C4-2B (cell line): ENCODE measurements around the gene TOR4A.

ENCODE experiments used
- H3K27ac ChIP-seq: fragments of 450-650 bp; 2 replicates; pipeline ENCODE4 v1.5.1; 2017
- ZFX ChIP-seq: fragments of 450-650 bp; IDR thresholded peaks from 2 replicates; pipeline ENCODE4 v1.6.1; 2017
- TF ChIP-seq, protein P1 (sequence below): fragments of 450-650 bp; conservative IDR thresholded peaks from 2 replicates; pipeline ENCODE4 v1.5.1; 2017; ENCODE audit warnings: mild to moderate bottlenecking

TOR4A gene

DNA sequence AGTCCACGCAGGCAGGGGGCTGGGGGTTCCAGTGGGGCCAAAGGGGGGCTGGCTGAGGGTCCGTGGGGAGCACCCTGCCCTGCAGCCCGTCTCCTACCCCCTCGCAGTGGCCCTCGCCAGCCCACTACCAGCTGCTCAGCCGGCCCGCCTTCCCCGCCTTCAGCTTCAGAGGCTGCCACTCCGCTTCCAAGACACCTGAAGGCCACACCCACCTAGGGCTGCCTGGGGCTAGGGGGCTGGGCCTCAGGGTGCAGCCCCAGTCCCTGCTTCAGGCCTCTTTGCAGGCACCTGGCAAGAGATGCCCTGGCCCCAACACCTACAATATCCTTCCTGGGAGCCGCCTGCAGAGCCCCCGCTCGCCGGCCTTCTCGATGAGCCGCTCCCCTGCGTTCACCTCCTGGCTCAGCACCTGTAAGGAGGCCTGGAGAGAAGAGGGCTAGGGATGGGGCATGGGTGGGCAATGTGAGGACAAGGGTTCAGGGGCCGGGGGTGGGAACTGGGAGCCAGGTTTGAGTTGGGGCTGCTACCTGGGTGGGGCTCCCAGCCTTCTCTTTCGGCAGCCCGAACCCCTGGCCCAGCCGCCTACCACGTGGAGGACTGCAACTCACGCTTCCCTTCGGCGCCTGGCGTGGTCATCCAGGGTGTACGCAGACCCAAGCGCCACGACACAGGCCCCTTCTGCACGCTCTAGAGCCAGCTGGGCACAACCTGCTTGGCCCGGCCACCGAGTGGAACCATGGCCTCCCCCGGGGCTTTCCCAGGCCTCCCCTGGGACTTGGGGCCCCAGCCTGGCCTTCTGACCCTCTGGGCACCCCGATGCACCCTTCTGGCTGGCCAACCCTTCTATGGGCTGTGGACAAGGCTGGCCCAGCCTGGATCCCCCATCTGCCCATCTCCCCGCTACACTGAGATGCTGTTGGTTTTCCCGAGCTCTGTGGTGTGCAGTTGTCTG is 24.7 kb upstream of the TOR4A start:
- TF ChIP-seq ZFX: no peak
- TF ChIP-seq, protein P1, sequence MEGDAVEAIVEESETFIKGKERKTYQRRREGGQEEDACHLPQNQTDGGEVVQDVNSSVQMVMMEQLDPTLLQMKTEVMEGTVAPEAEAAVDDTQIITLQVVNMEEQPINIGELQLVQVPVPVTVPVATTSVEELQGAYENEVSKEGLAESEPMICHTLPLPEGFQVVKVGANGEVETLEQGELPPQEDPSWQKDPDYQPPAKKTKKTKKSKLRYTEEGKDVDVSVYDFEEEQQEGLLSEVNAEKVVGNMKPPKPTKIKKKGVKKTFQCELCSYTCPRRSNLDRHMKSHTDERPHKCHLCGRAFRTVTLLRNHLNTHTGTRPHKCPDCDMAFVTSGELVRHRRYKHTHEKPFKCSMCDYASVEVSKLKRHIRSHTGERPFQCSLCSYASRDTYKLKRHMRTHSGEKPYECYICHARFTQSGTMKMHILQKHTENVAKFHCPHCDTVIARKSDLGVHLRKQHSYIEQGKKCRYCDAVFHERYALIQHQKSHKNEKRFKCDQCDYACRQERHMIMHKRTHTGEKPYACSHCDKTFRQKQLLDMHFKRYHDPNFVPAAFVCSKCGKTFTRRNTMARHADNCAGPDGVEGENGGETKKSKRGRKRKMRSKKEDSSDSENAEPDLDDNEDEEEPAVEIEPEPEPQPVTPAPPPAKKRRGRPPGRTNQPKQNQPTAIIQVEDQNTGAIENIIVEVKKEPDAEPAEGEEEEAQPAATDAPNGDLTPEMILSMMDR: no peak
- H3K27ac ChIP-seq: no peak overlapping the region

DNA sequence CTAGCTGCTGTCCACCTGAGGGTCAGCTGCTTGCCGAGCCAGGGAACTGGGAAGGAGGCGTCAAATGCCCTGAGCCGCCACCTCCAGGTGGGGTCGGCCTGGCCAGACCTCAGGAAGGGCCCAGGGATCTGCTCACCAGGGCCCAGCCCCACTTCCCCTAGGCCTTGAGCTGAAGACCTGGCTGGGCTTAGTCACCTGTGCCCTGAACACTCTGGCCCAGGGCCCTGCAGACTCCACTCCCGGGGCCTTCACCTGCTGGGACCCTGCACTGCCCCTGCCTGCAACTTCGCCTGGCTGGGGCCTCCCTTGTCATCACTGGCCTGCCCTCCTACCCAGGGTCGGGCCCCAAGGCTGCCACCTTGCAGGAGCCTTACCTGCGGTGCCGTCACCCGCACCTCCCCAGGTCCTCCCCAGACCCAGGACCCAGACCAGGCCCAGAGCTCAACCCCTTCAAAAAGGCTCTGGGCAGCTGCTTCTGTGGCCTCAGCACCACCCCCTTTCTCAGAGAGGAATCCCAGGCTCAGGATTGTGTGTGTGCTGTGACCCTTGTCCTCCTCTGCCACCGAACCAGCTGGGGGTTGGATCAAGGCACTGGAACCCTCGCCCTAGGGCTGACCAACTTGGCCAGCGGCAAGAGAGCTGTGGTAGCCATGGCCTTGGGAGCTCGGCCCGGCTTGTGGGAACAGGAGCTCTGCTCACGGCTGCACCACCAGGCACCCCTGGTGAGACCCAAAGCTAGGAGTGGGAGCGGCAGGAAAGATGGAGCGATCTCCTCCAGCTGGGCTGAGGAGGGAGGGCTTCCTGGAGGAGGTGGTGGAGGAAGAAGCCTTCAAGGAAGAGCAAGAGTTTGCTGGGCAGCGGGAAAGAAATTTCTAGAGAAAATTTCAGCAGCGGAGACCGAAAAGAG is 23.6 kb upstream of the TOR4A start:
- TF ChIP-seq, protein P1: no peak
- TF ChIP-seq ZFX: no peak
- H3K27ac ChIP-seq: peak overlapping the region; percentile 90

DNA sequence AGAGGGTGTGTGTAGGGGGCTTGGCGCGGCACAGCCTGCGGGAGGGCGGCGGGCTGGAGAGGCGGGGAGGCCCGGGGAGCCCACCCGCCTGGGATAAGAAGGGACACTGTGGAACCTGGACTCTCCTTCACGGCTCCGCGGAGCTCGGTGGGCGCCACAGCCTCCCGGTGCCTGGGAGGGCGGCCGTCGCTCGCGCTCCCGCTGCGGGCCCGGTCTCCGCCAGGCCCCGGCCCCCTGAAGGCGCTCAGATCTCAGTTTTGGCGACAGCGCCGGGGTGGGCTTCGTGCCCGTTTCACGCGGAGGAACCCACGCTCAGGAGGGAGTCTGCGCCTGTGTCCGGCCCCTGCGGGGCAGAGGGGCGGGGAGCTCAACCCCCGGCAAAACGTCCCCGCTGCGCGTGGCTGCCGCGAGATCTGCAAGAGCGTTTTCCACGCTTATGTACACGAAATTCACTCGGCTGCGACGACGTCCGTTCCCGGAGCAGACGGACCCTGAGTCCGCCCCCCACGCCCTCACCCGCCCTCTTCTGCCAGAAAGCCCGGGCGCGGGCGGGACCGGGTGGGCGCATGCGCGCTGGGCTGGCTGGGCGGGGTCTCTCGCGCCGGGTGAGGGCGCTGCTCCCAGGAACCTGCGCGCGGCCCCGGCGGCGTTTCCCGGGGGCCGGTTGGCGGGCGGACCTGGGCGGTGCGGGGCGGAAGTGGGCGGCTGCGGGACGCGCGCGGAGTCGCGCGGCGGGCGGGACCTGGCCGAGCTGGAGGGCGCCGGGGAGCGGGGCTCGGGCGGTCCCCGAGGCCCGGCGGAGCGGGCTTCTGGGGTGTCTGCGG is 22.7 kb upstream of the TOR4A start, which contains the start of gene NELFB:
TSS of gene NELFB (plus strand) at position 704 of the 824 bp plus-strand sequence.
- TF ChIP-seq ZFX: no peak
- TF ChIP-seq, protein P1: no peak
- H3K27ac ChIP-seq: peak within 1 kb of the TSS; percentile 90

DNA sequence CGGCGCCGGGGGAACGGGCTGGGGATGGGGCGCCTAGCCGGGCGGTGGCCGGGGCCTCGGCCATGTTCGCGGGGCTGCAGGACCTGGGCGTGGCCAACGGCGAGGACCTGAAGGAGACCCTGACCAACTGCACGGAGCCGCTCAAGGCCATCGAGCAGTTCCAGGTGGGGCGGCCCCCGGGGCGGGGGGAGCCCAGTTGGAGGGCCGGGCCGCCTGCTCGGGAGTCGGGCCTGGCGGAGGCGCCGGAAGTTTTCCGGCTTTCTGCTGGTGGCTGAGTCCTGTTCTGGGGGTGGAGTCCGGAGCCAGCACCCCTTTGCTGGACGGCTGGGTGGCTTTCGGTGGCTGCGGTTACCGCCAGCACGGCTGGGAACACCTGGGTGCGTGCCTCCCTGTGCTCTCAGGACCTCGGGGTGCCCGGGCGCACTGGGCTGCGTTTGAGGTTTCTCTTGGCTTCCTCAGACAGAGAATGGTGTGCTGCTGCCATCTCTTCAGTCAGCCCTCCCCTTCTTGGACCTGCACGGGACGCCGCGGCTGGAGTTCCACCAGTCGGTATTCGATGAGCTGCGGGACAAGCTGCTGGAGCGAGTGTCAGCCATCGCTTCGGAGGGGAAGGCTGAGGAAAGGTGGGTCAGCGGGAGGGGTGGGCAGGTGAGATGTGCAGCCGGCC is 21.9 kb upstream of the TOR4A start:
- TF ChIP-seq, protein P1: no peak
- TF ChIP-seq ZFX: peak; percentile 82; the same call in 1 of the 2 replicates
- peak overlapping the region; percentile 90 for H3K27ac ChIP-seq

DNA sequence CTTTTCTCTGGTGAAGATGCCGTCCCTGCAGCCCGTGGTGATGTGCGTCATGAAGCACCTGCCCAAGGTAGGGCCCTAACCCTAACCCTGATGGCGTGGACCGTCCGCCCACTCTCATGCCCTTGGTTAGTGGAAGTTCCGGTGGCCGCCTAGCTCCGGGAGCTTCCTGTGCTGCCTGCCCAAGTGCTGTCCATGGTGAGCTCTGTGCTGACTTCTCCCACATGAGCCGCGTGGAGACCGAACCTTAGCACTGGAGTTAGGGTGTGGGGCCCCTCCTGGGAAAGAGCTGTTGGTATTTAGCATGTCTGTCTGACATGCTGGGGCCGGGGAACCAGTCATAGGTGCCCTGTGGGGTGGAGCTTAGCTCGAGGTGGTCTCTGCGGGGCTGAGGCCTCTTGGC is 21.2 kb upstream of the TOR4A start:
- H3K27ac ChIP-seq: peak overlapping the region; percentile 90
- TF ChIP-seq ZFX: no peak
- TF ChIP-seq, protein P1: no peak

DNA sequence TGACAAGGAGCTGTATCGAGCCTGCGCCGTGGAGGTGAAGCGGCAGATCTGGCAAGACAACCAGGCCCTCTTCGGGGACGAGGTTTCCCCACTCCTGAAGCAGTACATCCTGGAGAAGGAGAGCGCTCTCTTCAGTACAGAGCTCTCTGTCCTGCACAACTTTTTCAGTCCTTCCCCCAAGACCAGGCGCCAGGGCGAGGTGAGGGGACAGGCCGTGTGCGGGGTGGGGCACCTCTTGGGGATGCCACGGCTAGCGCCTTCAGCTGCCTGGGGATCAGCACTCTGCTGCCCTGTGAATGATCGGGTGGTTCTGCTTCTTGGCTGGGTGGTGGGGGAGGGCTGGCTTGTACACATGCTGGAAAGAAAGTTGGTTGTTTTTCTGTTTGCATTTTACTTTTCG is 20.7 kb upstream of the TOR4A start:
- H3K27ac ChIP-seq: no peak overlapping the region; the same call in 1 of the 2 replicates
- TF ChIP-seq, protein P1: no peak
- TF ChIP-seq ZFX: no peak
